ENCODE data around the gene TRABD2A.

- no peak for TF ChIP-seq CTCF (IDR thresholded peaks at IDR 0.05; ENCODE audit: low read depth, low read length, missing input control)
- TF ChIP-seq ATF3 (IDR thresholded peaks at IDR 0.05): no peak
- no peak for TF ChIP-seq TAF1 (conservative IDR thresholded peaks at IDR 0.05)
- TF ChIP-seq SP1 (IDR thresholded peaks at IDR 0.05): no peak
- TF ChIP-seq RAD21 (IDR thresholded peaks at IDR 0.05): no peak
- no peak for TF ChIP-seq HNF4A (conservative IDR thresholded peaks at IDR 0.05)
- no peak for TF ChIP-seq MAX (IDR thresholded peaks at IDR 0.05)
- TF ChIP-seq NR2F2 (IDR thresholded peaks at IDR 0.05): no peak
- TF ChIP-seq YY1 (IDR thresholded peaks at IDR 0.05): no peak
- TF ChIP-seq RXRA (IDR thresholded peaks at IDR 0.05): no peak
Observed at GRCh38 chr2:84878896-84879583, 1.8 kb downstream of the TRABD2A start.

All from liver (tissue), 3 donors.